GM18498 (cell line): ENCODE measurements around the gene GYS2.
"Not testable (repeated sequence)": the region's sequence is repeated elsewhere in the genome, so short reads cannot be mapped to it uniquely, and the experiment has no call there.

ENCODE experiments used
- ATAC-seq: cut with Tn5 transposase; IDR thresholded peaks from one replicate; pipeline ENCODE4 v1.9.1; 2021; ENCODE audit warnings: mild to moderate bottlenecking, moderate library complexity; ENCODE audit not compliant: unreplicated experiment

The GYS2 gene

DNA sequence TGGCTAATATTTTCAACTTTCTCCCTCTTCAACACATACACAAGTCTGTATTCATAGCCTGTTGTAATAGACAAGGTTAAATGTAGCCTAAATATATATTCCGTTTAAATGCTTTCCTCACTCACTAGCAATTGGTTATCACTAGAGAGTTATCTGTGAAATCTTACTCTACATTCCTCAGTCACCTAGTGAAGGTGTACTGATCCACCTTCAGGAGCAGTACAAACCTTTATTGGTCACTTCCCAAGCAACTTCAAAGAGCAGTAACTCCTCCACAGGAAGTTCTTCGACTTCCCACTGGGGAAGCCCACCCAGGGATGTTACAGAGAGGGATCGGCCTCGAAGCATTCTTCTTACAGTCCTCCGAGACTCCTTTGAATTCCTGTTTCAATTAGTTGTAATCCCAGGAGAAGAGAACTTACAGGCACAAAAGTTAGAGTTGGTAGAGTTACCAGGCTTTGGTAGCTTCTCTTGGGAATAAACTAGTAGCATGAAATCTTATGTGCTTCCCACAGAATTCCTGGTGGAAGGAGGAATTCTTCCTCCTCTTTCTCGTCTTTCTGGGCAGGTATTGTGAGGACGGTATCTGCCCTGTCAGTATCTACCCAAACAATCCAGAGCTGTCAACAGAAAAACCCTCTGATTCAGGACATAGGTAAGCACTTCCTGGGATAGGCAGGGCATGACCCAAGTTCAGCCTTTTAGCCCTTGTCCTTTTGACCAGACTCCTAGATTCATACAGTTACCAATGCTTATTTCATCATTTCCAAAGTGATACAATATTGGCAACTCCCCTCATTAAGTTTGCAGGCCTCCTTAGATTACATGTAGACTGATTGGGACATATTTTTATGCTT, at the start of gene GYS2:
TSS of gene GYS2 (minus strand) at position 603 of the 857 bp plus-strand sequence. CDS start at position 348, 255 bp downstream.
- no peak for ATAC-seq

DNA sequence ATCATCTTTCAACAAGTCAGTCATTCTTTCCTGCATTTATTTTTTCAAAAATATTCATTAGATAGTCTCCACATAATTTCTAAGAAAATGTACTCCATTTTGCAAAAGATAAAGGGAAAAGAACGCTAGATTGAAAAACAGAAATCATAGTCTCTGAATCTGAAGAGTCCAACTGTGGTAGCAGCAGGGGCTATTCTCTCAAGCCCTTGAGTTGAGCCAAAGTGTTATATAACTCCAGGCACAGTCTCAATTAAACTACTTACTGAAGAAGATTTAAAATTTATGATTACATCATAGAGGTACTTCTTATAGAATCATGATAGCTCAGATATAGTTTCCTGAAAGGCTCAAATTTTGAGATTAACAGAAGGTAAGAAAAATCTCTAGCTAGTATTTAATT, 47.2 kb upstream of the GYS2 start:
- no peak for ATAC-seq

DNA sequence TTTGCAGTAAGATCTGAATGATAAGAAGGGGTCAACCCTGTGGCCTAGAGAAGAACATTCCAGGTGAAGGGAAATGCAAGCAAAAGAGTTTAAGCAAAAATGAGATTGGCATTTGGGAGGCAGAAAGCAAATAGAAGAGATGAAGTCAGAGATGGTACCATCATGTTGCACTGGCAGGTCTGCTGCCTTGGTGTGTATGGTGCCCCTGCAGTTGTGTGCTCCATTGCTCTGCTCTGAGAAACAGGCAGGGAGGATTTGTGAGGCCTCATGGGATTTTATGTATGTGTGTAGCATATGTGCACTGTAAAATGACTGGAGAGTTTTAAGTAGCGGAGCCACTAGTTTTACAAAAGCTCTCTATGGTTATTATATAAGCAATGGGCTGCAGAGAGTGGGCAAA, 46.4 kb upstream of the GYS2 start:
- no peak for ATAC-seq

DNA sequence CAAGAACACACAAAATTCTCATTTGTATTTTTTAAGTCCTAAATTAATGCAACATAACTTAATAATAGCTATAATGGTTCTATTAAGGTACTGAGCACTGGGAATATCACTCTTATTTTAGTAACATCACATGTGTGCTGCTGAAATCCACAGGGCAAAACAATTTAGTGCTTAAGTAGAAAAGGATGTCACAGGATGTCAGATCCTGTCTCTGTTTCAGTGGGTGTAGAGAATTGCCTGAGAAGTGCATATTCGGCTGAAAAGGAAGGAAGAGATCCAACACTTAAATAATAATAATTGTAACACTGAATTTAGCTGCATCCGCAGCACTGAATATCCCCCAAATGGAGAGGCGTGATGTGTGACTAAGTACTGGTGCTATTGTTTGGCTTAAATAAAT, 44.4 kb upstream of the GYS2 start:
- ATAC-seq: no peak

DNA sequence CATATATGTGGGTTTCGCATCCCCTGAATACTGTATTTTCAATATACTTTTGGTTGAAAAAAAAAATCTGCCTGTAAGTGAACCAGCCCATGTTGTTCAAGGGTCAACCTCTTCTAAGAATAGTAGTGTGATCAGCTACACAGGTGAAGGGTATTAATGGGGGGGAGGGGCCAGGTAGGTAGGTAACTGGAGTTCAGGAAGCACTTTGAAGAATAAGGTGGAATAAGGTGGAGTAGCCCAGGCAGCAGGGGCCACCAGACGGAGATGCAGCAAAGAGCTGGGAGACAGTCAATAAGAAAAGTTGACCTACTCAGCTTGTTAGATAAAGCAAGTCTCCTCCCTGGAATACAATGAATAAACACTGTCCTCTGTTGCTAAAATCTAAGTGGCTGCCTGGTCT, 43.7 kb upstream of the GYS2 start:
- no peak for ATAC-seq

DNA sequence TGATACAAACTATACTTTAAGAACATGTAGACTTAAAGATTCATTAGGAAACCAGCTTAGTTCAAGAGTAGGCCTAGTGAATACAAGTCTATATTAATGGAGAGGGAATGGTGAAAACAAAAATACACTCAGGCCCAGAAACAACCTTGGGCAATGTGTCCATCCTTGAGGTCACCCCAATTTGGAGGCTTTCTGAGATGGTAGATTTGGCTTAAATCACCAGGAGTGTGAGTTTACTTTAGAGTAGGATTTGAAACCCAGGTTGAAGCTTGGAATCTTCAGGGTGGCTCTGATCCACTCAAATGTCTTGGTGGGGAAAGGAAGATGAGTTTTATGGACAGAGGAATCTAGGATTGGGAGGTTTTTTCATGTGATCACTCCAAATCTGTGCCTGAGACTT, 42.5 kb upstream of the GYS2 start:
- ATAC-seq: no peak

DNA sequence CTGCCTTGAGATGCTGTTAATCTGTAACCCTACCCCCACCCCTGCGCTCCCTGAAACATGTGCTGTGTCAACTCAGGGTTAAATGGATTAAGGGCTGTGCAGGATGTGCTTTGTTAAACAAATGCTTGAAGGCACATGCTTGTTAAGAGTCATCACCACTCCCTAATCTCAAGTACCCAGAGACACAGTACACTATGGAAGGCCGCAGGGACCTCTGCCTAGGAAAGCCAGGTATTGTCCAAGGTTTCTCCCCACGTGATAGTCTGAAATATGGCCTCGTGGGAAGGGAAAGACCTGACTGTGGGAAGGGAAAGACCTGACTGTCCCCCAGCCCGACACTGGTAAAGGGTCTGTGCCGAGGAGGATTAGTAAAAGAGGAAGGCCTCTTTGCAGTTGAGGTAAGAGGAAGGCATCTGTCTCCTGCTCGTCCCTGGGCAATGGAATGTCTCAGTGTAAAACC, 40.4 kb upstream of the GYS2 start:
- not testable (repeated sequence) for ATAC-seq

DNA sequence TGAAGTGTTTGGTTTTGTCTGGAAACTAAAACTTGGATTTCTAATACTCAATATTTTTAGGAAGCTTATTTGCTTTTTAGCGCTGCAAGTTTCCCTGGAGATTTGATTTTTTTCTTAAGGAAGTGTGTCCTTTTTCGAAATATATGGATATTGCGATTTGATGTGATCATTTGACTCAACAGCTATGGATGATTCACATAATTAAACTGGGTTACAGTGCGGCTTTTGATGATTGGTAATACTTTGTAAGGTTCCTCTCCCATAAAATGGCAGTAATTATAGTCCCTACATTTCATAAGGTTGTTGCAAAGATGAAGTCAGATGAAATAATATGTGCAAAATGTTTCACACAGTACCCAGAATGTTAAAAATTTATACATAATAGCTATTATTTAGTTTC, 39.9 kb upstream of the GYS2 start:
- no peak for ATAC-seq

DNA sequence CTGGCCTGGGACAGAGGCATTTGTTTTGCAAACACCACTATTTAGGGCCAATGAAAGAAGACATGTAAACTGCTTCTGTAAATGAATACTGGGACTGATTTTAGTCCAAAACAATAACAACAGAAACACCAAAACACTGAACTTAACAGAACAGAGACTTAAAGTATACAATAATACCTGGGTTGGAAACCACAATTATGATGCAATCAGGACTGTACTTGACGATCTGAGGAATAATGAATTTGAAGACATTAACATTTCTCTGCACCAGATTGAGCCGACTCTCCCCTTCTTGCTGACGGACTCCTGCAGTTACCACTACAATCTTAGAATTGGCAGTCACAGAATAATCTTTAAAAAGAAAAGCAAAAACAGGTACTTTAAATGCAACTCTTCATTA, 39.1 kb upstream of the GYS2 start:
- ATAC-seq: no peak

DNA sequence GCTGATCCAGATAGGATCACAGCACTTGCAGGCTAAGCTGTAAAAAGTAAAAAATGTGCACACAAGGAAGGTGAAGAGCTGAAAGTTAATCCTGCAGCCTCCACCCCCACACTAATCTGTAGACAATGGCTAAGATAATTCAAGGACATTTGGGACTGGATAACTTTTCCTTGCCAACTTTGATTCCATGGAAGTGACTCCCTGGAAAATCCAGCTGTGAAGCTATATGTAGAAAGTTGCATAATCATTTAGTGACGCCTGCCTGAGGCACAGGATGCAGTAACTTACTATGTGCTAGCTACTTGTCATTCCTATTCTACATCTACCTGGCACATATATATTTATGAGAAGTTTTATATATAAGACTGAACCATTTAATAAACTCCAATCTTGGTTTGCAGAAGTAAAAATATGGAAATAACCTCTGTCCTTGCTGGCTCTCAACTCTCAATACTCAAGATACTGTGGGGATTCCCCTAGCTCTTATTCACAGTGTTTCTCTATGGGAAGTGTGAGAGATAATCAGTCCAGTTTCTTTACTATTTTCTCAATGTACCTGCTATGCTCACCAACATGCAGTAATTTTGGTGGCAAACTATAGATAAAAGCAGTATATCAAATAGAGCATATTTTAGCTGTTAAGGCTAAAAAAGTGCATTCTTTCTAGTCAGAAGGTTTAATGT, 38.2 kb upstream of the GYS2 start:
- ATAC-seq: no peak

DNA sequence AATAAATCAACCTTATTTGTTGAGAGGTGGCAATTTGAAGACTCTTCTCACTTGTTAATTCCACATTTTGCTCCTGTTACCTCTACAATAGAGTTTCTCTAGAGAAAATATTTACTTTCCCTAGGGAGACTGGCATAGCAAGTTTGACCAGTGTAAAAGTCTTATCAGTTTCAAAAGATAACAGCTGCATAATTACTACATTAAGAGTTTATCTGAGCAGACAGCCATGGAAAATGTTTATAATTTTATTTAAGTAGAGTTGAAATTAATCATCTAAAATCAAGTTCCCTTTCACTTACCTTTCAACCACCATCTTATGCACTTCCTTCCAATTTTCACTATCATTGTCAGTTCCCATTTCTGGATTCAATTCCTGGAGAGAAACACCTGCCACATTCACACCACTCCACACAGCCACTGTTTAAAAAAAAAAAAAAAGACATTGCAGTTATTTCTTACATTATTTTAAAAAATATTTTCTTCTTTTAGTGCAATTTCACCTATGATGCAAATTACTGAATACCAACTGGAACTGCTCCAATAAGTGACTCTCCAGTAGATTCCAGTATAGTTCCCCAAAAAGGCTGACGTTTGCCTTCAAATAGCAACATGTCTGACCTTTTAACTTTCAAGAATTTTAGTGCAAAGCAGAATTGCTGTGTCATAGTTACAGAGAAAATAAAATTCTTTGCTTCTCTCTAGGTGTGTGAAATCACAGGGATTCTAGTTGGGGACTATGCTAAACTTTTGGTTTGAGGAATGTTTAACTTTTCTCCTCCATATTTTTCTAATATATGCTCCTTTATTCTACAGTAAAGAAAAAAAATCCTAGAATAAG, 33.6 kb upstream of the GYS2 start:
- ATAC-seq: no peak

DNA sequence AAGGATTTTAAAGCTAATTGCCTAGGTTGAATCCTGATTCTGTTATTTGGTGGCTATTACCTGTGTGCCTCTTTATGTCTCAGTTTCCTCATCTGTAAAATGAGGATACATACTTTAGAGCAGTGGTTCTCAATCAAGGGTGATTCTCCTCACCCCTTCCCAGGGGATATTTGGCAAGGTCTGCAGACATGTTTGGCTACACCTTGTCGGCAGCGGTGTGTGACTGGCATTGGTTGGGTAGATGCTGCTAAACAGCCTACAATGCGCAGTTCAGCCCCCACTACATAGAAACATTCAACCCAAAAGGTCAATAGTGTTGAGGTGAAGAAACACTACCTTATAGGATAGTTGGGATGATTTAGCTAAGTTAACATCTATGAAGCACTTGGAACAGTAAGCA, 29.6 kb upstream of the GYS2 start:
- no peak for ATAC-seq

DNA sequence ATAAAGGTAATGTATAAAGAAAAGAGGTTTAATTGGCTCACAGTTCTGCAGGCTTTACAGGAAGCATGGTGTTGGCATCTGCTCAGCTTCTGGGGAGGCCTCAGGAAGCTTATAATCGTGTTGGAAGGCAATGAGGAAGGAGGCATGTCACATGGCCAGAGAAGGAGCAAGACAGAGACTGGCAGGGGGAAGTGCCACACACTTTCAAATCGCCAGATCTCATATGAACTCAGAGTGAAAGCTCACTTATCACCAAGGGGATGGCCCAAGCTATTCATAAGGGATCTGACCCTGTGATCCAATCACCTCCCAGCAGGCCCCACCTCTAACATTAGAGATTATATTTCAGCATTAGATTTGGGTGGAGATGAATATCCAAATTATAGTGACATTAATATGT, 26.7 kb upstream of the GYS2 start:
- no peak for ATAC-seq

DNA sequence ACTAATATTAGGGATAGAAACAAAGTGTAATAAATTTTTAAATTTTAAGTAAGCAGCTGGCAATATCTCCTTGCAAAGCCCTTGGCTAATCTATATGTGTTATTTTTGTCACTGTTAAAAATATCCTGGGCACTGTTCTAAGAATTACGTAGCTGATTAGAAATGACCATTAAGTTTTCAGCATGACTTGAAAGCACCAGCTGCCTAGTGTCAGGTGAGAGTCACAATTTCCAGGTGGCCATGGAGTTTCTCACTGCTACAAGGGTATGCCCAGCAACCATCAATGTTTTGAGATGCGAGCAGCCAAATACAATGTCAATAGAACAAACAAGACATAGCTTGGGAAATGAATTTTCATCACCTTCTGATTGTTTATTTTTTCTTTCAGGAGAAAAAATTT, 23.3 kb upstream of the GYS2 start:
- ATAC-seq: no peak

DNA sequence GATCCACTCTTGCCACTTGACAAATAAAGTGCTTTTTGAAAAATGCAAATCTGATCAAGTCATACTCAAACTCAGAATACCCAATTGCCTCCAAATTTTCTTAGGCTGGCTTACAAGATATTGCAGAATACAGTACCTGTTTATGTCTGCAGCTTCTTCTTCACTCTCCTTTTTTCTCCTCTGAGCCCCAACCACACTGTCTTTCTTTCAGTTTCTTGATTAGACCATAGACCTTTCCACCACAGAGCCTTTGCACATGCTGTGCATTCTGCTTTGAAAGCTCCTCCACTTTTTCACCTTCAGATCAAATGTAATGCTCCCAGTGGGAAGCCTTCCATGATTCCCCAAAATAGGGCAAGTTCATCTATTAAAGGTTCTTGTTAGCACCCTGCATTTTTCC, 13.9 kb upstream of the GYS2 start:
- no peak for ATAC-seq

DNA sequence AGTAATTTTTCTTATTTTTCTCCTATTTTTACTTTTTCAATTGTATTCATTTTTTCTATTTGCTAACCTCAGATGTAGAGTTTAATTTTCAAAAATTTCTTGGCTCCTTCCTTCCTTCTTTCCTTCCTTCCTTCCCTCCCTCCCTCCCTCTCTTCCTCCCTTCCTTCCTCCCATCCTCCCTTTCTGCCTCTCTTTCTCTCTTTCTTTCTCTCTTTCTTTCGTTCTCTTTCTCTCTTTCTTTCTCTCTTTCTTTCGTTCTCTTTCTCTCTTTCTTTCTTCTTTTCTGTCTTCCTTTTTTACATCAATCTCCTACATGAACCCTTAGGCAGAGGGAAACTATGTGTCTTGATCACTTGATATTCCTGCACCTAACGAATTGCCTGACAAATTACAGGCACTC, 12.4 kb upstream of the GYS2 start:
- no peak for ATAC-seq

DNA sequence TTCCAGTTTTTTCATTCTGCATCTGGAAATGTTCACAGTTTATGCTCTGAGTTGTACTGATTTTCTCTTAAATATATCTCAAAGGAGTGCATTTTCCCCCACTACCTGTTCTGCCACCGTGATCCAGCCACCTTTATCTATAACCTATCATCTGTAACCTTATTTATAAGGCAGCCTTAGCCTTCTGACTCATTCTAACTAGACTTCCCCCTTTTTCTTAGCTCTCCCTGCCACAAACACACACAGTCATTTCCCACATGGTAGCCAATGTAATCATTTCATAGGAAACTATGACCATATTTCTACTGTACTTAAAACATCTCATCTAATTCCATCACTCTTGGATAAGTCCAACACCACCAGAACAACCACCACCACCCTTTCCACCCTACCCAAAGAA, 10.8 kb upstream of the GYS2 start:
- ATAC-seq: no peak

DNA sequence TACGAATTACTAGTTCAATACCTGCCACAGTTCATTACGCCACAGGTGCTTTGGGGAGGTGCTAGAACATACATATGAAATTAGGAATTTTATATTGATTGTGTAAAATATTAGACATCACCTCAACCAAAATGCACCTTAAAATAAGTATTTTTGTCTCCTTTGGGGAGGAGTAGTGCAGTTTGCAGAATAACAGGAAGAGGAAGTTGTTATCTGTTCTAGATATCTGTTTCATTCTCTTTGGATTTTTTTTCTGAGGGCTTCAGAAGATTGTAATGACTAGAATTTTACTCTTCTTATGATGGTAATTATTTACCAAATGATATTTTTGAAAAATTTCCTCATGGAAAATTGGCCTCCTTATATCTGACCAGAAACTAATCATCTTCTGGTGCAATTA, 9.9 kb upstream of the GYS2 start:
- ATAC-seq: no peak

DNA sequence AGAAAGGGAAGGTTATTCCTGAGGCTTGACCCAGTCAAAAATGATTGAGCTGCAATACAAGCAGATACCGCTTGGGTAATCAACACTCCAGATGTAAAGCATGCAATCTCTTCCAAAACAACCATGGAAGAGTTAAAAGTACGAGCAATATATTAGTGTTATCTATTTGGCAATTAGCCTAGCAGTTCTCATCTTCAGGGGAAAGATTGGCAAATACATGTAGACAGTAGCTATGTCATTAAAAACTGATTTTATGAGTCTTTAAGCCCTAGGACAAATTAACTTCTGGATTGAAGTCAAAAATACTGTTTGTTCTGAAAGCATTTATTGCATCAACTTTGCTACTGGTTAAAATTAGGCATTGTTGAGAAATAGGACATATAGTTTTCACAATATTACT, 9.3 kb upstream of the GYS2 start:
- ATAC-seq: no peak

DNA sequence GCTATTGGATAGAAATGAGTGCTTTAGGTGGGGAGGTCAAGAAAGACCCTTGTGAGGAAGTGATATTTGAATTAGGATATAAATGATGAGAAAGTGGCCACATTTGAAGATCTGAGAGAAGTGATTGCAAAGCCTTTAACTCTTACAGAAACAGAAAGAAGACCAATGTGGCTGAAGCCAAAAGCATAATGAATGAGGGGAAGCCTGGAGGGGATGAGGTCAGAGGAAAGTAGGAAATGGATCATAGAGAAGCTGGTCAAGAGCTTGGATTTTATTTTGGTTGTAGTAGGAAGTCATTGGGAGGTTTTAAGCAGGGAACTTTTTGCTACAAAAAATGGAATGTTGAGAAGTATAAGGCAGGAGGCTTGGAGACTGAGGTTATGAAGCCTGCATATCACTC, 3.5 kb upstream of the GYS2 start:
- ATAC-seq: no peak

DNA sequence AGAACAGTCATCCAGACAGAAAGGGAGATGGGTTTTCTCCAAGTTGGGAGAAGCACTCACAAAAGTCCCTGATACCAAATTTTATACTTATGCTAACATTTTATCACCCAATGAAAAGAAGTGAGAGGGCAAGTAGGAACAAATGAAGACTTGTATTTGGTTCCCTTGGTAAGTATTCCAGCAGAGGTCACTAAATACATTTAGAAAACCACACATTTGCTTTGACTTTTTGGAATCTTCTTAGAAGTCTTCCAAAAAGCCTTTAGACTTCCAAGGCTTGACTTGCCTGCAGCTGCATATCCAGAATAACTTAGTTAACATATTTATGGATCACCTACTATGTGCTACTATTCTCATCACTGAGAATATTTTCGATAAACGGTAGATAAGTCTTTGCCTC, 3.1 kb upstream of the GYS2 start:
- no peak for ATAC-seq

DNA sequence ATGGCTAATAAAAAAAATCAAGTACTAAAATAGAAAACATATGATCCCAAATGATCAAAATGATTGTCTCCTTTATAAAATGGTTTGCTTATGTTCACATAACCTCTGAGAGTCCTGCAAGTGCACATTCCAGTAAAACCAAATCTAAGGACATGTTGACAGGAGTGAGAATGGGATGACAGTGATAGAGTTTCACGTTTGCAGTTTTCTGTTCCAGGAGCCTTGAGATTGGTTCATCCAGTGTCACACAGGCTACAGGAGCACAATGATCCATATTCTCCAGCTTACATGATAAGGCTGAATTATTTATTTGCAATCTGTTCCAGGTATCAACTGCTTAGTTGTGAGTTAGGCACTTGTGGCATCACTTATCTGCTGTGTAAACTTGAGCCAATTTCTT, 1.5 kb upstream of the GYS2 start:
- no peak for ATAC-seq
